H1 (cell line): Measurements from ENCODE around the gene TPP2. TPM values are rescaled to one million over a fixed set of nuclear protein-coding genes. Genes with fewer than 3 reads are reported as not detected.

Experiments used
- CTCF ChIA-PET: fragments of 300-600 bp; sonication (Branson Sonifier 250); formaldehyde crosslinking; loops from one replicate; lab custom pipeline; 2021; ENCODE audit not compliant: partially characterized antibody; lab: Charles Lee
- POLR2A ChIA-PET: fragments of 300-600 bp; sonication (Branson Sonifier 250); formaldehyde crosslinking; loops from one replicate; lab custom pipeline; 2021; ENCODE audit warnings: inconsistent platforms; ENCODE audit not compliant: partially characterized antibody; lab: Charles Lee
- DNase-seq, 2 experiments: peaks; one replicate each; pipeline versions ENCODE4 v3.0.0 to v3.0.0-alpha.2; 2010 to 2022; ENCODE audit warnings: low spot score in 2 of 2, low read depth in 1 of 2, mixed read lengths in 1 of 2
- FAIRE-seq: peaks from 2 replicates; lab custom pipeline; 2011; peaks lifted over from hg19 to GRCh38; lab: Jason Lieb, UNC
- H2AFZ ChIP-seq: 2 replicates; pipeline ENCODE4 v1.8.1; 2012; ENCODE audit warnings: low read length, inconsistent platforms
- H2AK5ac ChIP-seq: 2 replicates; pipeline ENCODE4 v1.6.1; 2013; ENCODE audit warnings: low read depth, low read length
- H2BK120ac ChIP-seq: replicated peaks from 2 replicates; pipeline ENCODE3; 2013; ENCODE audit warnings: low read depth, low read length, inconsistent platforms
- H2BK12ac ChIP-seq: 2 replicates; pipeline ENCODE4 v1.6.1; 2013; ENCODE audit warnings: low read depth, low read length
- H2BK15ac ChIP-seq: 2 replicates; pipeline ENCODE4 v1.6.1; 2013; ENCODE audit warnings: low read length
- H2BK20ac ChIP-seq: 2 replicates; pipeline ENCODE4 v1.6.1; 2013; ENCODE audit warnings: low read length
- H2BK5ac ChIP-seq: 2 replicates; pipeline ENCODE4 v1.6.1; 2013; ENCODE audit warnings: low read depth, low read length
- H3K14ac ChIP-seq: 2 replicates; pipeline ENCODE4 v1.6.1; 2013; ENCODE audit warnings: inconsistent platforms; ENCODE audit not compliant: insufficient read length
- H3K18ac ChIP-seq: 2 replicates; pipeline ENCODE4 v1.6.1; 2013; ENCODE audit warnings: low read length; ENCODE audit errors: extremely low read depth
- H3K23ac ChIP-seq: 2 replicates; pipeline ENCODE4 v1.6.1; 2013; ENCODE audit warnings: inconsistent platforms; ENCODE audit not compliant: insufficient read length
- H3K23me2 ChIP-seq: 2 replicates; pipeline ENCODE4 v1.6.1; 2013; ENCODE audit warnings: low read depth, low read length
- H3K27ac ChIP-seq: 2 replicates; pipeline ENCODE4 v1.6.1; 2011; ENCODE audit warnings: low read depth, low read length, inconsistent platforms
- H3K27me3 ChIP-seq, 4 experiments: replicated peaks in 1 of 4; 1 replicate in 1 of 4; 2 replicates in 3 of 4; pipeline versions ENCODE4 v1.6.1 to v1.8.1; 2011 to 2013; ENCODE audit warnings: low read length in 3 of 4, mild to moderate bottlenecking in 3 of 4, inconsistent platforms in 2 of 4, mixed read lengths in 2 of 4, moderate library complexity in 1 of 4; ENCODE audit not compliant: control insufficient read depth in 3 of 4, insufficient read depth in 3 of 4; ENCODE audit errors: extremely low read depth in 1 of 4
- H3K36me3 ChIP-seq, 4 experiments: 2 replicates each; pipeline versions ENCODE4 v1.6.1 to v1.8.1; 2011 to 2013; ENCODE audit warnings: mild to moderate bottlenecking in 4 of 4, low read length in 3 of 4, moderate library complexity in 2 of 4, control low read depth in 1 of 4, inconsistent platforms in 1 of 4; ENCODE audit not compliant: insufficient read depth in 4 of 4, control insufficient read depth in 2 of 4
- H3K4ac ChIP-seq: replicated peaks from 2 replicates; pipeline ENCODE3; 2013; ENCODE audit warnings: low read length, low read depth, mixed read lengths, inconsistent platforms; ENCODE audit not compliant: insufficient read length
- H3K4me1 ChIP-seq, 4 experiments: replicated peaks in 1 of 4; 1 replicate in 1 of 4; 2 replicates in 3 of 4; pipeline versions ENCODE4 v1.6.1 to v1.8.1; 2011 to 2013; ENCODE audit warnings: low read length in 3 of 4, inconsistent platforms in 2 of 4, mixed read lengths in 1 of 4; ENCODE audit not compliant: insufficient read depth in 4 of 4, control insufficient read depth in 3 of 4
- H3K4me2 ChIP-seq, 2 experiments: 2 replicates each; pipeline versions ENCODE4 v1.6.1 to v1.8.1; 2011 to 2013; ENCODE audit warnings: low read depth in 2 of 2, low read length in 2 of 2, control low read depth in 1 of 2, inconsistent platforms in 1 of 2, mild to moderate bottlenecking in 1 of 2; ENCODE audit not compliant: insufficient read depth in 1 of 2
- H3K4me3 ChIP-seq, 4 experiments: fragments of 200-600, 300-600 bp in 1 of 4; sonication (generic), shearing (Covaris generic), sonication (Bioruptor Twin) in 1 of 4; 2 replicates each; pipeline versions ENCODE4 v1.5.1 to v1.8.1; 2011 to 2016; ENCODE audit warnings: low read length in 4 of 4, low read depth in 3 of 4, control low read depth in 2 of 4, inconsistent platforms in 2 of 4, mild to moderate bottlenecking in 2 of 4, mixed read lengths in 1 of 4, moderate library complexity in 1 of 4; ENCODE audit not compliant: insufficient read depth in 2 of 4; ENCODE audit errors: extremely low read depth in 1 of 4
- H3K56ac ChIP-seq: replicated peaks from 2 replicates; pipeline ENCODE3; 2013; ENCODE audit warnings: low read depth, mild to moderate bottlenecking, mixed read lengths, low read length, inconsistent platforms; ENCODE audit not compliant: insufficient read length
- H3K79me1 ChIP-seq: 2 replicates; pipeline ENCODE4 v1.6.1; 2013; ENCODE audit warnings: low read depth, low read length, control low read depth
- H3K79me2 ChIP-seq, 2 experiments: 2 replicates each; pipeline versions ENCODE4 v1.6.1 to v1.8.1; 2012 to 2013; ENCODE audit warnings: low read length in 2 of 2, mild to moderate bottlenecking in 2 of 2, inconsistent platforms in 1 of 2; ENCODE audit not compliant: insufficient read depth in 2 of 2, control insufficient read depth in 1 of 2
- H3K9ac ChIP-seq, 4 experiments: replicated peaks in 1 of 4; 1 replicate in 1 of 4; 2 replicates in 3 of 4; pipeline versions ENCODE4 v1.6.1 to v1.8.1; 2011 to 2013; ENCODE audit warnings: low read depth in 3 of 4, low read length in 3 of 4, control low read depth in 2 of 4, mild to moderate bottlenecking in 2 of 4, moderate library complexity in 2 of 4, inconsistent platforms in 1 of 4; ENCODE audit errors: extremely low read depth in 1 of 4
- H3K9me3 ChIP-seq, 2 experiments: 2 replicates each; pipeline versions ENCODE4 v1.6.1 to v1.8.1; 2012 to 2013; ENCODE audit warnings: mild to moderate bottlenecking in 2 of 2, moderate library complexity in 2 of 2, control low read depth in 1 of 2, inconsistent platforms in 1 of 2, low read depth in 1 of 2, low read length in 1 of 2, mixed read lengths in 1 of 2; ENCODE audit not compliant: insufficient read depth in 2 of 2
- H4K20me1 ChIP-seq, 2 experiments: replicated peaks in 1 of 2; 2 replicates each; pipeline versions ENCODE3 to v1.8.1; 2011 to 2013; ENCODE audit warnings: inconsistent platforms in 2 of 2, low read length in 2 of 2, mild to moderate bottlenecking in 1 of 2; ENCODE audit not compliant: insufficient read depth in 2 of 2, control insufficient read depth in 1 of 2
- H4K5ac ChIP-seq: 2 replicates; pipeline ENCODE4 v1.6.1; 2013; ENCODE audit warnings: low read length, low read depth, mixed read lengths, inconsistent platforms; ENCODE audit not compliant: insufficient read length
- H4K8ac ChIP-seq: 2 replicates; pipeline ENCODE4 v1.8.0; 2013; ENCODE audit warnings: mild to moderate bottlenecking, moderate library complexity, low read length, inconsistent platforms; ENCODE audit not compliant: insufficient read depth; ENCODE audit errors: extremely low read depth
- H4K91ac ChIP-seq: replicated peaks from 2 replicates; pipeline ENCODE3; 2013; ENCODE audit warnings: low read length, mixed read lengths, inconsistent platforms; ENCODE audit not compliant: insufficient read length
- CHD2 ChIP-seq: IDR thresholded peaks from 2 replicates; pipeline ENCODE4 v1.6.1; 2012; ENCODE audit warnings: low read length, improper control_type of control experiment
- EP300 ChIP-seq, 2 experiments: IDR thresholded peaks; 1 replicate in 1 of 2; 2 replicates in 1 of 2; pipeline ENCODE4 v1.6.1; 2011 to 2012; ENCODE audit warnings: low read depth in 2 of 2, low read length in 2 of 2, mild to moderate bottlenecking in 2 of 2, borderline replicate concordance in 1 of 2, inconsistent platforms in 1 of 2, moderate library complexity in 1 of 2
- HDAC2 ChIP-seq, 2 experiments: fragments of 300-600 bp in 1 of 2; sonication (generic) in 1 of 2; IDR thresholded peaks; 2 replicates each; pipeline ENCODE4 v1.6.1; 2011 to 2012; ENCODE audit warnings: low read depth in 2 of 2, low read length in 2 of 2, mild to moderate bottlenecking in 2 of 2, moderate library complexity in 2 of 2, borderline replicate concordance in 1 of 2, inconsistent platforms in 1 of 2
- JUN ChIP-seq: IDR thresholded peaks from 2 replicates; pipeline ENCODE4 v1.6.1; 2011; ENCODE audit warnings: low read depth, mild to moderate bottlenecking, improper control_type of control experiment, low read length
- POLR2A ChIP-seq, 2 experiments: IDR thresholded peaks; 1 replicate in 1 of 2; 2 replicates in 1 of 2; pipeline ENCODE4 v1.6.1; 2011; ENCODE audit warnings: low read depth in 2 of 2, low read length in 2 of 2, mild to moderate bottlenecking in 2 of 2; ENCODE audit errors: control extremely low read depth in 1 of 2
- POLR2AphosphoS5 ChIP-seq: IDR thresholded peaks from 2 replicates; pipeline ENCODE4 v1.6.1; 2011; ENCODE audit warnings: low read depth, low read length
- POU5F1 ChIP-seq: IDR thresholded peaks from 2 replicates; pipeline ENCODE4 v1.6.1; 2011; ENCODE audit warnings: low read depth, mild to moderate bottlenecking, low read length, moderate library complexity
- TAF1 ChIP-seq: IDR thresholded peaks from 2 replicates; pipeline ENCODE4 v1.6.1; 2011; ENCODE audit warnings: mild to moderate bottlenecking, low read depth, low read length
- WGBS, 2 experiments: shearing (Covaris generic) in 1 of 2; methylation state at CpG; one replicate each; pipeline versions ENCODE4 v1.1.6 to v1.1.7; 2013 to 2015; ENCODE audit warnings: low lambda C conversion rate in 2 of 2, mixed read lengths in 2 of 2, inconsistent platforms in 1 of 2, low coverage in 1 of 2, missing lambda C conversion rate in 1 of 2; ENCODE audit not compliant: insufficient replicate concordance in 2 of 2, insufficient coverage in 1 of 2, insufficient read length in 1 of 2; ENCODE audit errors: extremely low coverage in 1 of 2, missing lambda C conversion rate in 1 of 2; 5-methylcytosine and 5-hydroxymethylcytosine counted together
- polyA plus RNA-seq, 7 experiments: library from polyadenylated mRNA; depleted of rRNA in 3 of 7; stranded (reverse) in 5 of 7; unstranded in 2 of 7; fragments of >200 nt in 5 of 7; fragments of 200-250 nt in 2 of 7; gene quantifications; 1 replicate in 5 of 7; 2 replicates in 1 of 7; 4 replicates in 1 of 7; pipeline versions ENCODE4 v1.2.1 to v1.2.3, GENCODE V29; 2011 to 2013; ENCODE audit warnings: missing spikeins in 2 of 7, mixed read lengths in 2 of 7
- total RNA-seq: library from RNA; stranded (reverse); fragmentation: NEBNext Ultra II Directional; extraction: Animal tissue kit (Norgen Biotek cat#: 25700); gene quantifications from 2 replicates; pipeline ENCODE4 v1.2.1, GENCODE V29; 2021
- TF ChIP-seq, protein P1 (sequence below): IDR thresholded peaks from 2 replicates; pipeline ENCODE4 v1.6.1; 2012; ENCODE audit warnings: inconsistent platforms

Gene TPP2
- total and polyA plus RNA-seq, 2 of the 8 experiments (the other 6 are each of a cell fraction or from before 2014, with no cell fraction given): 15.9 to 85.7 TPM

DNA sequence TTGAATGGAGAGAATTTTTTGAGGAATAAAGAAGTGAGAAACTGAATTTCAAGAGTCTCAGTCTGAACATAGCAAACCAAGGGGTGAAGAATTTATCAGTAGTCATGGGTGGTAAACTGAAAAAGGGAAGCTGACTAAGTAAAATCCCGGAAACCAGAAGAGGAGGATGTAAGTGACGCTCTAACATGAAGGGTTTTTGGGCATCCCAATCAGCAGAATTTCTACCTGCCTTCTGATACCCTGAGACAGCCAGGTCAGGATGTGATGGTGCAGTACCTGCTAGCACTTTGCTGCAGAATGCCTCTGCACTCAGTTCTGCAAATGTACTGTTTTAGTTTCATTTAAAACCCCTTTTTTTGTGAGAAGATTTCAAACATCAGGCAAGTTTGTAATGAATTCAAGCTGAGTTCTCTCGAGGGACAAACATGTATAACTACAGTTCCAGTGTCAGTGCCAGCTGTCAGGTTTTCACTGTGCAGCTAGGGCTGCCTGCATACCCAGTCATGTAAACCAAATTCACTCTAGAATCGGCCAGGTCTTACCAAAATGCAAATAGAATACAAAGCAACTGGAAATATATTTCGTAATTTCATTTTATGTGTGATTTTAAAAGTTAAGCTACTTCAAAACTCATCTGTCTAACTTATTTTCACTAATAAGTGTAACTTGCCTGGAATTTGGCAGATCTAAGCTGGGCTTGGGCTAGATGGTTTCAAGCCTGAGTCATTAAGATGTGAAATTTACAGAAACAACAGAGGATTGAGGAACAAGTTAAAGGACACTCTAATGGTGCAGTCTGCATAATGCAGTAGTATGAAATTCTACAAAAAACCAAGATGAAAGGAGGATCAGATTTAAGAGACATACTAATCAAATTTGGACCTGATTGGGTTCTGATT, 84.3 kb downstream of the TPP2 start:
- Histone ChIP-seq H2BK120ac (no peak overlapping the region), H3K4me1 (no peaks in the 10 kb centered on the region), H3K27ac (no peak overlapping the region), H3K79me1 (no peaks in the 10 kb centered on the region), H2AK5ac (no peak overlapping the region), H3K4ac (no peak overlapping the region), H3K4me3 (no peak overlapping the region), H3K4me2 (no peak overlapping the region), H3K23me2 (no peaks in the 10 kb centered on the region; the same call in 1 of the 2 replicates), H2BK12ac (no peak overlapping the region), H3K9ac (no peak overlapping the region; a peak in 1 of 7 replicates), H2AFZ (no peak overlapping the region), H4K91ac (no peak overlapping the region), H4K20me1 (no peaks in the 10 kb centered on the region), H3K36me3 (peaks cover 0 to 34% (median 21%) of the 10 kb centered on the region in 4 experiments; a peak in 6 of 8 replicates), H4K5ac (no peak overlapping the region), H4K8ac (no peak overlapping the region), H2BK15ac (no peak overlapping the region), H3K9me3 (no peaks in the 10 kb centered on the region), H3K27me3 (no peaks in the 10 kb centered on the region), H3K18ac (no peak overlapping the region), H3K56ac (no peak overlapping the region), H3K23ac (no peak overlapping the region), H3K79me2 (no peaks in the 10 kb centered on the region), H3K14ac (no peak overlapping the region), H2BK20ac (no peak overlapping the region), H2BK5ac (no peak overlapping the region)
- FAIRE-seq: no peak
- DNase-seq: no peak
- POLR2A ChIA-PET: interaction anchor here (1.1 to 1.6 kb wide), 4 partner anchors 9 to 165 kb away, joined by 3 to 4 read pairs (median 4); partner anchors contain the start of gene ERCC5
- CTCF ChIA-PET: interaction anchor here (1.2 to 2.1 kb wide), 2 partner anchors 11 to 119 kb away, joined by 3 to 4 read pairs; no protein-coding TSS in a partner anchor
- WGBS, 2 experiments: 86% methylated on average over 5 of the region's 5 CpGs; no CpG with 5 or more reads in 1 of the 2 experiments
- no peak for TF ChIP-seq EP300 (IDR thresholded peaks at IDR 0.05; ENCODE audit: borderline replicate concordance in 1 of 2, low read depth in 2 of 2, low read length in 2 of 2)
- TF ChIP-seq TAF1: no peak
- TF ChIP-seq JUN: no peak
- TF ChIP-seq POU5F1: no peak
- no peak for TF ChIP-seq HDAC2 (IDR thresholded peaks at IDR 0.05; ENCODE audit: borderline replicate concordance in 1 of 2, low read depth in 2 of 2, low read length in 2 of 2)
- peak; percentile 29 to 33; a peak in 2 of 3 replicates for TF ChIP-seq POLR2A (IDR thresholded peaks at IDR 0.05; ENCODE audit: control extremely low read depth in 1 of 2, low read depth in 2 of 2, low read length in 2 of 2)
- peak; percentile 55; the same call in 1 of the 2 replicates for TF ChIP-seq POLR2AphosphoS5
- TF ChIP-seq, protein P1, sequence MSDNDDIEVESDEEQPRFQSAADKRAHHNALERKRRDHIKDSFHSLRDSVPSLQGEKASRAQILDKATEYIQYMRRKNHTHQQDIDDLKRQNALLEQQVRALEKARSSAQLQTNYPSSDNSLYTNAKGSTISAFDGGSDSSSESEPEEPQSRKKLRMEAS: no peak
- no peak for TF ChIP-seq CHD2
